ENCODE measurements around the gene RNF225. TPM values are rescaled to one million over a fixed set of nuclear protein-coding genes. Genes with fewer than 3 reads are reported as not detected.
A peak's percentile ranks its signal among the peaks of the same experiment; 100 is the strongest.

The RNF225 gene
- total and polyA plus RNA-seq, 2 of the 13 experiments (the other 11 are each of a cell fraction or from before 2014, with no cell fraction given) = not detected

DNA sequence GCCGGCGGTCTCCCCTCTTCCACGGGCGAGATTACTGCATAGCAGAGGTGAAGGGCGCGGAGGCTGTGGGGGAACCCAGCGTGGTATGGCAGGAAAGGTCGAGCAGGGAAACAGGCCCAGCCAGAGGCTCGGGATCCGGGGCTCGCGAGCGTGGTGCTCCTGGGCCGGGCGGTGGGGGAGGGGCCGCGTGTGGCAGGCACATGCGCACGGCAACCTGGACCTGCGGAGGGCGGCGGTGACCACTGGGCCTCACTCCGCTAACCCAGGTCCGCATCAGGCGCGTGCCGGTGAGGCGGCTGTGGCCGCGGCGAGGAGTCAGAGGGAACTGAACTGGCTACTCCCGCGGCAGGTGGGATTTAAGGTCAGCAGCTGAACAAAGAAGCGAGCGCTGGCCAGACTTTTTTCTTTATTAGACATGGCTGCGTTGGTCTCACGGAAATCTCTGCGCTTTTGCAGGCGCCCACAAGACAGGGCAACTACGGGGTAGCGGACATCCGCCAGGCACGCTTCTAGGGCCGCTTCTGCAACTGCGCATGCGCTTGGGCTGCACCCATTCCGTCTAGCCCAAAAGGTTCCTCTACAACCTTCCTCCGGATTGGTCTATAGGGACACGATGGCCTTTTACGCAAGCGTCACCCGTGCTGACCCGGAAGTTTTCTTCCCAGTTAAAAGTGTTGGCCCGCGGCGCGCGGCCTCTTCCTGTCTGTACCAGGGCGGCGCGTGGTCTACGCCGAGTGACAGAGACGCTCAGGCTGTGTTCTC lies 8.7 kb upstream of the RNF225 start, which contains the start of gene RPS5 (continued):
- TF ChIP-seq AHR (CRISPR knock-in tag; IDR thresholded peaks at IDR 0.05) (no peak; the same call in 1 of the 2 replicates), MXI1 (IDR thresholded peaks at IDR 0.05; ENCODE audit: borderline replicate concordance, low read depth, low read length) (peak; percentile 96; the same call in 2 of the 3 replicates), KLF13 (CRISPR knock-in tag; IDR thresholded peaks at IDR 0.05) (no peak), KDM5A (IDR thresholded peaks at IDR 0.05; ENCODE audit: borderline replicate concordance, low read length) (no peak; the same call in 1 of the 2 replicates), ZNF503 (CRISPR knock-in tag; IDR thresholded peaks at IDR 0.05) (0 out of 2 replicates have a peak, but pooled peaks have one; percentile 33), SRY (CRISPR knock-in tag; IDR thresholded peaks at IDR 0.05) (no peak; the same call in 1 of the 2 replicates), RBAK (CRISPR knock-in tag; IDR thresholded peaks at IDR 0.05) (no peak), FOXC1 (CRISPR knock-in tag; IDR thresholded peaks at IDR 0.05; ENCODE audit: borderline replicate concordance) (peak; percentile 69), POLR2AphosphoS2 (IDR thresholded peaks at IDR 0.05; ENCODE audit: low read depth, low read length) (peak; percentile 85; the same call in 1 of the 2 replicates), ARID4A (CRISPR knock-in tag; IDR thresholded peaks at IDR 0.05; ENCODE audit: borderline replicate concordance) (peak; percentile 94), AKAP8 (CRISPR knock-in tag; IDR thresholded peaks at IDR 0.05) (peak; percentile 81), RBM39 (IDR thresholded peaks at IDR 0.05; ENCODE audit: low read depth, low read length, poor library complexity, severe bottlenecking) (no peak), ZFP37 (CRISPR knock-in tag; IDR thresholded peaks at IDR 0.05; ENCODE audit: borderline replicate concordance) (no peak), ETV5 (CRISPR knock-in tag; IDR thresholded peaks at IDR 0.05; ENCODE audit: borderline replicate concordance) (peak; percentile 56), SETDB1 (CRISPR knock-in tag; IDR thresholded peaks at IDR 0.05; ENCODE audit: borderline replicate concordance) (no peak), ATF7-NPFF (CRISPR knock-in tag; IDR thresholded peaks at IDR 0.05; ENCODE audit: low read depth) (peak; percentile 65), ZNF713 (CRISPR knock-in tag; IDR thresholded peaks at IDR 0.05) (0 out of 2 replicates have a peak, but pooled peaks have one; percentile 26)
- TF ChIP-seq, protein P1, sequence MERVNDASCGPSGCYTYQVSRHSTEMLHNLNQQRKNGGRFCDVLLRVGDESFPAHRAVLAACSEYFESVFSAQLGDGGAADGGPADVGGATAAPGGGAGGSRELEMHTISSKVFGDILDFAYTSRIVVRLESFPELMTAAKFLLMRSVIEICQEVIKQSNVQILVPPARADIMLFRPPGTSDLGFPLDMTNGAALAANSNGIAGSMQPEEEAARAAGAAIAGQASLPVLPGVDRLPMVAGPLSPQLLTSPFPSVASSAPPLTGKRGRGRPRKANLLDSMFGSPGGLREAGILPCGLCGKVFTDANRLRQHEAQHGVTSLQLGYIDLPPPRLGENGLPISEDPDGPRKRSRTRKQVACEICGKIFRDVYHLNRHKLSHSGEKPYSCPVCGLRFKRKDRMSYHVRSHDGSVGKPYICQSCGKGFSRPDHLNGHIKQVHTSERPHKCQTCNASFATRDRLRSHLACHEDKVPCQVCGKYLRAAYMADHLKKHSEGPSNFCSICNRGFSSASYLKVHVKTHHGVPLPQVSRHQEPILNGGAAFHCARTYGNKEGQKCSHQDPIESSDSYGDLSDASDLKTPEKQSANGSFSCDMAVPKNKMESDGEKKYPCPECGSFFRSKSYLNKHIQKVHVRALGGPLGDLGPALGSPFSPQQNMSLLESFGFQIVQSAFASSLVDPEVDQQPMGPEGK (CRISPR knock-in tag; IDR thresholded peaks at IDR 0.05) = 0 out of 2 replicates have a peak, but pooled peaks have one; percentile 4
- TF ChIP-seq, protein P2, sequence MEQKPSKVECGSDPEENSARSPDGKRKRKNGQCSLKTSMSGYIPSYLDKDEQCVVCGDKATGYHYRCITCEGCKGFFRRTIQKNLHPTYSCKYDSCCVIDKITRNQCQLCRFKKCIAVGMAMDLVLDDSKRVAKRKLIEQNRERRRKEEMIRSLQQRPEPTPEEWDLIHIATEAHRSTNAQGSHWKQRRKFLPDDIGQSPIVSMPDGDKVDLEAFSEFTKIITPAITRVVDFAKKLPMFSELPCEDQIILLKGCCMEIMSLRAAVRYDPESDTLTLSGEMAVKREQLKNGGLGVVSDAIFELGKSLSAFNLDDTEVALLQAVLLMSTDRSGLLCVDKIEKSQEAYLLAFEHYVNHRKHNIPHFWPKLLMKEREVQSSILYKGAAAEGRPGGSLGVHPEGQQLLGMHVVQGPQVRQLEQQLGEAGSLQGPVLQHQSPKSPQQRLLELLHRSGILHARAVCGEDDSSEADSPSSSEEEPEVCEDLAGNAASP (CRISPR knock-in tag; IDR thresholded peaks at IDR 0.05; ENCODE audit: borderline replicate concordance) = peak; percentile 14; the same call in 1 of the 2 replicates
